Measurements from ENCODE around the gene CIDEC.

CIDEC gene, protein sequence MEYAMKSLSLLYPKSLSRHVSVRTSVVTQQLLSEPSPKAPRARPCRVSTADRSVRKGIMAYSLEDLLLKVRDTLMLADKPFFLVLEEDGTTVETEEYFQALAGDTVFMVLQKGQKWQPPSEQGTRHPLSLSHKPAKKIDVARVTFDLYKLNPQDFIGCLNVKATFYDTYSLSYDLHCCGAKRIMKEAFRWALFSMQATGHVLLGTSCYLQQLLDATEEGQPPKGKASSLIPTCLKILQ

DNA sequence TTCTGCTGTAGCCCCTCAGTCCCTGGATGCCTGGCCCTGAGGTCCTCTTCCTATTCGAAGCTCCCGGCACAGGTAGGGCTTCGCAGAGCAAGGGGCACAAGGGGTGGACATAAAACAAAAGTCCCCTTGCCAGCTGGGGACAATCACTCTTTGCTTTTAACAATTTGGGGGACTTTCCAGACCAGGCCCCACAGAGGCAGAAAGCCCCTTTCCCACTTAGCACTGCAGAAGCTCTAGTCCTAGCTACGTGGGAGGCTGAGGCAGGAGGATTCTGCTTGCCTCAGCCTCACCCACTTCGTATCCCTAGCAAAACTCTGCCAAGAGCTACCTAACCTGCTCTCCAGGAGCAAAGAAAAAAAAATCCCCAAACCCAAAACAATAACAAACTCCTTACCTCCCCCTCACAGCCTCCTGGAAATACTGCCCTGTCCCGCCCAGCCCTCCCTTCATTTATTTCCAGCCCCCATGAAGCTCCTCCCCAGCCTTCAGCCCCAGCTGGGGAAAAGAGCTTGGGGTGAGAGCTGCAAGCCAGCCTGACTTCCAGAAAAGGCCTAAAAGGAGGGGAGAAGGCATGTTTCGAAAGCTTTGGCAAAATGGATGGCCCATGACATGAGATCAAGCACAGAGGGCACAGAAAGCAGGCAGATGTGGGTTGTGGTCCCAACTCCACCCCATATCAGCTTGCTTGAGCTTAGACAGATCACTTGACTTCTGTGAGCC is at the start of gene CIDEC:
CIDEC (minus strand) TSS at position 424 of the 720 bp plus-strand sequence. CDS start 1,767 bp downstream, outside the sequence.
- no peak for DNase-seq

DNA sequence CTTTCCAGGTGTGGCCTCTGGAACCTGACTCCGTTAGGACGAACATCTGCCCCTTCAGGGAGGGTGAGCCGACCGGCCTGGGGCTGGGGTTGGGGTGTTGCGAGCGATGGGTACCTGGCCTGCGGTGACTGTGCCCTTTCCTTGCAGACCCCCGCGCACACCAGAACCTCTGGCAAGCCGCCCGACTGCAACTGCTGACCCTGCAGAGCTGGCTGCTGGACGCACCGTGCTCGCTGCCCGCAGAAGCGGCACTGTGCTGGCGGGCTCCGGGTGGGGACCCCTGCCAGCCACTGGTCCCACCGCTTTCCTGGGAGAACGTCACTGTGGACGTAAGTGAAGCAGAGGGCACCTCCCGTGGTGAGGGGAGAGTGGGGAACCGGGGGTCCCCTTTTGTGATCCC is 48.1 kb upstream of the CIDEC start:
- DNase-seq = no peak

DNA sequence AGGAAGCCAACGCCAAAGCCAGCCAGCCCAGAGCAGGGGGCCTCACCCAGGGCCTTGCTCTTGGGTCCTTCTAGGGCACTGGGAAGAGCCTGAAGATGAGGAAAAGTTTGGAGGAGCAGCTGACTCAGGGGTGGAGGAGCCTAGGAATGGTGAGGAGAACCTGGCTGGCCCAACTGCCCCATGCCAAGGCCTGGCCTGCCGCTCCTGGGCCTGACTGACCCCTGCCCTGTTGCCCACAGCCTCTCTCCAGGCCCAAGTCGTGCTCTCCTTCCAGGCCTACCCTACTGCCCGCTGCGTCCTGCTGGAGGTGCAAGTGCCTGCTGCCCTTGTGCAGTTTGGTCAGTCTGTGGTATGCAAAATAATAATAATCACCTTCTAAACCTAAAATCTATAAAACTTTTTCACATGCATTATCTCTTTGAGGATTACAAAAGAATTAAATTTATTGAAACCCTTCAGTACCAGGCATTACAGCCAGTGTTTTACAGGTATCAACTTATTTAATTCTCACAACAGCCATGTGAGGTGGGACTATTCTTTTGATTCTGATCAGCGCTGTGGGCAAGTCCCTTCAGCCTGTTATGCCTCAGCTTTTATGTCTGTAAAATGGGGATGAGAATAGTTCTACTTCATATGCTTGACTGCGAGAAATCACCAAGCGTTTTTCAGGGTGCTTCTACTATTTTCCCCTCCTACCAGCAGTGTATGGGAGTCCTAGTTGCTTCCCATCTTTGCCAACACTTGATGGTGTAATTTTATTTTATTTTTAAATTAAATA is 38.4 kb upstream of the CIDEC start:
- no peak for DNase-seq

DNA sequence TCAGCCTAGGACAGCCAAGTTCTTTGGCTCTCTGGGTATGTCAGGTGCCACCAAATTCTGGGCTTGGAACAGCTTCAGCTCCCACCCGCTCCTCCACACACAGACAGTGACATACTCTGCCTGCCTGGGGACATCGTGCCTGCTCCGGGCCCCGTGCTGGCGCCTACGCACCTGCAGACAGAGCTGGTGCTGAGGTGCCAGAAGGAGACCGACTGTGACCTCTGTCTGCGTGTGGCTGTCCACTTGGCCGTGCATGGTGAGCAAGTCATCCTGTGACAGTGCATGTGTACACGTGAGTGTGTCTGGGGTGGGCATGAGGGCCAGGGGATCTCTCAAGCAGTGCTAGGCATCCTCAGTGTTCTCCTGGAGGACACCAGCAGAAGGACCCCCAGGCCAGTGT is 37.8 kb upstream of the CIDEC start:
- no peak for DNase-seq

DNA sequence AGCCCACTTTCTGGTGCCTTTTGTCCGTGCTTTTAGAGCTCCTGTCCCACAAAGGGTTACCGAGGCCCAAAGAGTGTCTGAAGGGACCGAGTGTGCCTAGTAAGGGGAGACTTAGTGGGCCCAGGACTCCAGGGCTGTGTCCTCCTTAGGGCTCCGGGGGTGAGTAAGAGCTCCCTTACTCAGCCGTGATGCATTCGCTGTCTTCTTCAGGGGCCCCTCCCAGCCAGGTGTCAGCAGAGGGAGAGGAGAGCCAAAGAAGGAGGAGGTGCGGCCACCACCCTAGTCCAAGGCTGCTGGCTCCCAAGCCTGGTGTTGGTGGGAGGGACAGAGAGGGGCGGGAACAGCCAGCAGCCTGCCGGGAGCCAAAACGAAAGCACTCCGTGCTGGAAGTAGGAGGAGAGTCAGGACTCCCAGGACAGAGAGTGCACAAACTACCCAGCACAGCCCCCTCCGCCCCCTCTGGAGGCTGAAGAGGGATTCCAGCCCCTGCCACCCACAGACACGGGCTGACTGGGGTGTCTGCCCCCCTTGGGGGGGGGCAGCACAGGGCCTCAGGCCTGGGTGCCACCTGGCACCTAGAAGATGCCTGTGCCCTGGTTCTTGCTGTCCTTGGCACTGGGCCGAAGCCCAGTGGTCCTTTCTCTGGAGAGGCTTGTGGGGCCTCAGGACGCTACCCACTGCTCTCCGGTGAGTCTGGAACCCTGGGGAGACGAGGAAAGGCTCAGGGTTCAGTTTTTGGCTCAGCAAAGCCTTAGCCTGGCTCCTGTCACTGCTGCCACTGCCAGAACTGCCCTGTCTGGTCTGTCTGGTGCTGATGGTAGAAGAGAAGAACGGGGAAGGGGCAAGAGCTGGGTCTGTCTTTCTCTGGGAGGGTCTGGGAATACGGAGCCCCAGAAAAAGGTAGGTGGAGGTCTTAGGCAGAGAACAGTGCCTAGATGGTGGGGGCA is 37.0 kb upstream of the CIDEC start, which contains the start of gene IL17RC:
IL17RC (plus strand) TSS at position 365 of the 947 bp plus-strand sequence; CDS start at position 583, 218 bp downstream.
- DNase-seq = peak; percentile 69

DNA sequence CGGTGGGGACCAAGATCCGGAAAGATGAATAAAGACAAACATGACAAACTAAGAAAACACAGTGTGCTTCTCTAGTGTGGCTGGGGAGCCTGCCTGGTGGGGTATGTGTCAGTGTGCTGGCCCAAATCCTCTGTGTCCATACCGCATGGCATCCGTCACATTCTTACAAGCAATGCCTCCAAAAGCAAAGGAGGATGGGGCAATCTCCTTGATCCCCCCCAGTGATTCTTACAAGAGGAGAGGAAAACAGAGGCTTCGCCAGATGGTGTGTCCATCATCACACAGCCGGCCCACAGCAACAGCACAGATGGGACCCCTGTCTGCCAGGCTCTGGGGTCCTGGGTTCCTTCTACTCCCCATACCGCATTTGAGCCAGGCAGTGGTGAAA is 36.3 kb upstream of the CIDEC start:
- no peak for DNase-seq

DNA sequence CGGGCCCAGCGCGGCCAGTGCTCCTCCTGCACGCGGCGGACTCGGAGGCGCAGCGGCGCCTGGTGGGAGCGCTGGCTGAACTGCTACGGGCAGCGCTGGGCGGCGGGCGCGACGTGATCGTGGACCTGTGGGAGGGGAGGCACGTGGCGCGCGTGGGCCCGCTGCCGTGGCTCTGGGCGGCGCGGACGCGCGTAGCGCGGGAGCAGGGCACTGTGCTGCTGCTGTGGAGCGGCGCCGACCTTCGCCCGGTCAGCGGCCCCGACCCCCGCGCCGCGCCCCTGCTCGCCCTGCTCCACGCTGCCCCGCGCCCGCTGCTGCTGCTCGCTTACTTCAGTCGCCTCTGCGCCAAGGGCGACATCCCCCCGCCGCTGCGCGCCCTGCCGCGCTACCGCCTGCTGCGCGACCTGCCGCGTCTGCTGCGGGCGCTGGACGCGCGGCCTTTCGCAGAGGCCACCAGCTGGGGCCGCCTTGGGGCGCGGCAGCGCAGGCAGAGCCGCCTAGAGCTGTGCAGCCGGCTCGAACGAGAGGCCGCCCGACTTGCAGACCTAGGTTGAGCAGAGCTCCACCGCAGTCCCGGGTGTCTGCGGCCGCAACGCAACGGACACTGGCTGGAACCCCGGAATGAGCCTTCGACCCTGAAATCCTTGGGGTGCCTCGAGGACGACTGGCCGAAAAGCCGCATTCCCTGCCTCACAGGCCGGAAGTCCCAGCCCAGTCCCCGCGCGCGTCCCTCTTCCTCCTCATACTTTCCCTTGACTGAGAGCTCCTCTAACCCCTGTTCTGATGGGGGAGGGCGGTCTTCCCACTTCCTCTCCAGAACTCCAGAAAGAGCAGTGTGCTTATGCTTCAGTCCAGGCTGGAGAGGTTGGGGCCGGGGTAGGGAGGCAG is 35.4 kb upstream of the CIDEC start:
- peak; percentile 9 for DNase-seq

DNA sequence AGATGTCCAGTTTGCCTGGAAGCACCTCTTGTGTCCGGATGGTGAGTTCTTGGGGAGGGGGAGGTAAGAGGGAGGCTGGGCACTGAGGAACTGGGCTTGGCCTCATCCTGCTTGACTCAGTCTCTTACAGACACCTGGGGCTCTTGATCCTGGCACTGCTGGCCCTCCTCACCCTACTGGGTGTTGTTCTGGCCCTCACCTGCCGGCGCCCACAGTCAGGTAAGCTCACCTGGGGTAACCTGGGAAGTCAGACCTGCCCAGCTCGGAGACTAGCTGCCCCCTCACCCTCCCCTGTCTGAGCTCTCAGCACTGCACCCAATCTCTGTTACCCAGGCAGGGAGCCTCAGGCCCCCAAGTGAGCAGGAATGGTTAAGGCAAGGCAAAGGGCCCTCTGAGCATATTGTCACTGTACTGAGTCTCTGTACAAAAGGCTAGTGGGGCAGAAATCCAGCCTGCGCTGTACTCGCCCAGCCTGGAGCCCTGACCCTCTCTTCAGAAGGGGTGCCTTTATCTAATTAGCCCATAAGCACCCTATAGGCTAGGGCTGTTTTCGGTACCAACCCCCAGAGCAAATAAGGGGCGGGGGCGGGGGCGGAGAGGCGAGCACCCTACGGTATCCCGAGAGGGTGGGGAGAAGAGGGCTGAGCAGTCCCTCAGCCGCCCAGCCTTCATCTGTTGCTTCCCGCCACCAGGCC is 34.7 kb upstream of the CIDEC start:
- peak; percentile 28 for DNase-seq

DNA sequence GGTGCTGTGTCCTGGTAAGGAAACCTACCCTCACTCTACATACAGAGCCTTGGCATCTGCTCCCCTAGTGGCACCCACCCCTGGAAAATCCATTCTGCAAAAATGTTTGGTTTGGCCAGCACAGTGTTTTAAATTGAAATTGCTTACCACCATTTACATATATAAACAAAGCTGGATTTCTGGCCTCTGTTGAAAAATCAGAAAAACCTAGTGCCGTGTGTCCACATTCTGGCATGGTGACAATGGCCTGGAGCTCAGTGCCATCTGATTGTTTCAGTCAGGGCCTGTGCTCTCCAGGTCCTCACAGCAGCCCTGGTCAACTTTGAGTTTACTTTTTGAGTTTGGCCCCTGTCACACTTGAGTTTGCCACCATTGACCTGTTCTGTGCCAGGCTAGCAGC is 34.0 kb upstream of the CIDEC start:
- DNase-seq = no peak

DNA sequence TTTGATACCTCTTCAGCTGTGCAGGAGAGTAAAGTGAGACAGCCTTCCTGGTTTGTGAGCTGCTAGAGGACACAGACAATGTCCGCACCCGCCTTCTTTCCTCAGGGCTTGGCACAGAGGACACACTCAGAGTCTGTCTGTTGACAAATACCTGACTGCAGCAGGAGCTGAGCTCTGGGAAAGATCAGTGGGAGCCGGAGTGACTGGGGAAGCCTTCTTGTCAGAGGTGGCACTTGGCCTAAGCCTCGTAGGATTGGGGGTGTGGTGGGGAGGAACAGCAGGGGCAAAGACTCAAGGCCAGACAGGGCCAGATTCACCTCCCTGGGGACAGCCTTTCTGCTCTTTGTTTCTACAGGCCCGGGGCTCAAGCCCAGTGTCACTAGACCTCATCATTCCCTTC is 33.5 kb upstream of the CIDEC start:
- DNase-seq = no peak

DNA sequence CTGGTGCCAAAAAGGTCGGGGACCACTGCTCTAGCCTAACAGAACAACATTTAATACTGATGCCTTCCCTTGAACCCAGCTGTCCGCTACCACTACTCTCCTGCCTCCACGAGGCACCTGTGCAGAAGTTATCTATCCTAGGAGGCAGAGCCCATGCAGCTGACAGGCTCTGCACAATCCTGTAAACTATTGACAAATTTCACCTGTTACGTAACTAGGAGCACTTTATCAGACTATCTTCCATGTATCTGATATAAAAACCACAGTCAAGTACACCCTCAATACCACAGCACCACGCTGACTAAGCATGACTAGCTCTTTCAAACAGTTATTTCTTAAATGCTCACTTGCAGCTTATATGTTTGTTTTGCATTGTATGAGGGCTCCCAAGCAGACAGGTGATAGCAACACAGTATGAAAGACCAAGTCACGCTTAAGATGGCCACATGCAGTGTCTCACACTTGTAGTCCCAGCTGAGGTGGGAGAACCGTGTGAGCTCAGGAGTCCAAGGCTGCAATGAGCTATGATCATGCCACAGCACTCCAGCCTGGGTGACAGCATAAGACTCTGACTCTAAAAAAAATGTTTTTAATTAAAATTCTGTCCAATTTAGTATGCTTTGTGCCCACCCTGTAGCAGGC is 32.4 kb upstream of the CIDEC start:
- no peak for DNase-seq

DNA sequence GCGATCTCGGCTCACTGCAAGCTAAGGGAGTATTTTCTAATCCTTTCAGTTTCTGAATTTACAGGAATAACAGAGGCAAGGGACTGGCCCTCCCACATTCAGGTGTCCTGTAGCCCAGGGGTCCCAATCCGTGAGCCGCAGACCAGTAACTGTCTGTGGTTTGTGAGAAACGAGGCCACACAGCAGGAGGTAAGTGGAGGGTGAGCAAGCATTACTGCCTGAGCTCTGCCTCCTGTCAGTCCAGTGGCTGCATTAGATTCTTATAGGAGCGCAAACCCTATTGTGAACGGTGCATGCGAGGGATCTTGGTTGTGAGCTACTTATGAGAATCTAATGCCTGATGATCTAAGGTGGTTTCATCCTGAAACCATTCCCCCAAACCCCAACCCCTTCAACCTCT is 31.8 kb upstream of the CIDEC start:
- DNase-seq = no peak

DNA sequence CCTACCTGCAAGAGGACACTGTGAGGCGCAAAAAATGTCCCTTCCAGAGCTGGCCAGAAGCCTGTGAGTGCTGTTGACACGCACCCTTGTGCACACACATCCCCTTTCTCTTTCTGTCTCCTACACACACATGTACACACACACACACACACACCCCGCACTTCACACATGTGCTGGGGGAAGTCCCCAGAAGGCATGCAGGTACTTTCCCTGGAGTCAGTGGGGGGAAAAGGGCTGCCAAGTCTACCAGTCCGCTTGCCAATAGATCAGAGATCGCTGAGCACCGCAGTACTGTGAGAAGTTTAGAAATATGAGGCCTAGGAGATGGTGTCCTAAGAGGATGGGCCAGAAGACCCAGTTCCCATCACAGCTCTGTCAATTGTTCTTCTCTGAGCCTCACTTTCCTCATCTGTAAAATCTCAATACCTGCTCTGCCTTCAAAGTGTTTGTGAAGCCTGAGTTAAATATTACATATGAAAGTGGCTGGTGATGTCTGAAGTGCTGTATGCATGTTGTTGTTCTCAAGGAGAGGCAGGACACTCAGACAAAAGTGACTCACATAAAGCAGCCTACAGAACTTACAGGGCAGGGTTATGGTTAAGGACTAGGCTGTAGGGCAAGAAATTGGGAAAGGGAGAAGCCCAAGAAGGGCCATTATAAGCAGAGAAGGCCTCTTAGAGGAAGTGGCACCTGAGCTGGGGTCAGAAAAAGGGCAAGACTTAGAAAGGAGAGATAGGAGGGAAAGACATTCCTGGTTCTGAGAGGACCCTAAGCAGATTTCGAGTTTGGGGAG is 29.4 kb upstream of the CIDEC start:
- DNase-seq = no peak

DNA sequence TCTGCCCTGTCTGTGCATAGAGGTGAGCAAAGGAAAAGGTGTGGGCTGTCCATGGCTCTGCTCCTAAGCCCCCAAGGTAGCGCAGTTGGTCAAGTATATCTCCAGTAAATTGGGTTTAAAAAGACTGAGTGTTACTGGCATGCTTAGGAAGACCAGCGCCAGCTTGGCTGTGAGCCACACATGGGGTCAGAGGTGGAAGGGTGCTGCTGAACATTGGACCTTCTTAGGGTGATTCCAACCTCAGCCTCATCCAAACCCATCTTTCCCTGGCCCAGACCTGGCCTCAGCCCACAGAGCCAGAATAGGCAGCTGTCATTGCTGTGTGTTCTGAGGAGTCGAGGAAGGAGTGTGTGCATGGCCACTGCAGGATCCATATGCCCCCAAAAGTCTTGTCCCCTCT is 28.2 kb upstream of the CIDEC start:
- no peak for DNase-seq

DNA sequence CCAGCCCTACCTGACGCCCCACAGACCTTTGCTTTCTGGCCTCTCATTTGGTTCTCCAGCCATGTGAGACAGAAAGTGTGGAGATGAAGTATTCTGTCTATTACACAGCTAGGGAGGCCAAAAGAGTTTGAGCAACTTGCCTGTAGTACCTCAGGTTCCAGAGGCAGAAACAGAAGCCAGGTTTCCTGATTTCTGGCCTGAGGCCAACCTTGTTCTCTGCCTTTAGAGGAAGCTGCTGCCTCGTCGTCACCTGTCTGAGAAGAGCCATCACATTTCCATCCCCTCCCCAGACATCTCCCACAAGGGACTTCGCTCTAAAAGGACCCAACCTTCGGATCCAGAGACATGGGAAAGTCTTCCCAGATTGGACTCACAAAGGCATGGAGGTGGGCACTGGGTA is 26.4 kb upstream of the CIDEC start:
- DNase-seq = no peak

DNA sequence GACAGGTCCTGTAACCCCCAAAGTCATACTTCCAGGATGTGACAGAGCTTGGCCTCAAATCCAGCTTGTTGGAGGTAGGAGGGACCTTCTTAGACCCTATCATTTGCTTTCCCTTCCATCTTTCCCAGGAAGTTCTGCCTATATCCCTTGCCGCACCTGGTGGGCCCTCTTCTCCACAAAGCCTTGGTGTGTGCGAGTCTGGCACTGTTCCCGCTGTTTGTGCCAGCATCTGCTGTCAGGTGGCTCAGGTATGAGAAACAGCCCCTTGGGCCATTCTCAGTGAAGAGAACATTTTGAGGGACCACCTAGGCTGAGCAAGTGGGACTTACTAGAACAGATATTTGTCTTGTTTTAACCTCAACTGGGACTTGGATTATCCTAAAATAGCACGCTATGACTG is 23.9 kb upstream of the CIDEC start:
- DNase-seq = no peak

DNA sequence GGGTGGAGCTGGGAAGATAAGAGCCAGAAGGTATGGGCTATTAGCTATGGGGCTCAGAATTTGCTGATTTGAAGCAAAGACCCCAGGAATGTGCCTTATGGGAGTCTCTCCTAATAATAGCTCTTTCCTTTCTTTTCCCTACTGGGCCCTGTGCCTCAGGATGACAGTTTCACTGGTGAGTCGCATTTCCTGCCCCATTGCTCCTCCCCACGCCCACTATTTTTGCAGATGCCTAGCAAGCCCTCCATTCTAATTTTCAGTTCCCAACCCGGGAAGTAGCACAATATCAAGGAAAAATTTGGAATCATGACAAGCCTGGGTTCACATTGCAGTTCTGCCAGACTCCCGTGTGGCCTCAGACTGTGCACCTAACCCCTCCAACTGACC is 23.2 kb upstream of the CIDEC start:
- DNase-seq = no peak

DNA sequence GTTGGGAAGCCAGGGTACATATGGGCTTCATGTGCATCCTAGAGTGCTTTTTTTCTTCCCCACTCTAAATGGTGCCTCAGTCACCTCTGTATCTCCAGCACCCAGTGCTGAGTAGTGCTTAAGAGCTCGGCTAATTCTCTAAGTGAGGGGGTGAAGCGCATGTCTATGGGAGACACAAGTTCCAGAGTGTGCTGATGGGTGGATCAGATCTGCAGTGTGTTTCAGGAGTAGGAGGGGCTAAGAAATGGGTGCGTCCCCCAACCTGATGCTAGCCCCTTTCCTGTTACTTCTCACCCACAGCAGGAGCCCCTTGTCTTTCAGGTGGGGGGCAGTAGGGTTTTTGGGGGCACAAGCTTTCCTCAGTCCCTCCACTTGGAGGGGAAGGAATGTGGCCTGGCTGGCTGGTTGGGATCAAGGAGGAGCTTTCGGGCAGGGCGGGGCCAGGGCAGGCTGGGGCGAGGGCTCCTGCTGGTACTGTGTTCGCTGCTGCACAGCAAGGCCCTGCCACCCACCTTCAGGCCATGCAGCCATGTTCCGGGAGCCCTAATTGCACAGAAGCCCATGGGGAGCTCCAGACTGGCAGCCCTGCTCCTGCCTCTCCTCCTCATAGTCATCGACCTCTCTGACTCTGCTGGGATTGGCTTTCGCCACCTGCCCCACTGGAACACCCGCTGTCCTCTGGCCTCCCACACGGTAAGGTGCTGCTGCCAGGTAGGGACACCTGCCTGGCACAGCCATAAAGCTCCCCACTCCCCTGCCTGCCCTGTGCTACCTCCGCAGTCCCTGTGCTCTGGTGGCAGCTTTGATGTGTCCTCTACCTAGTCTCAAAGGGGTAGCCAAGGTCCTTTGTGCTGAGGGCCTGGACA is 22.6 kb upstream of the CIDEC start, which contains the start of gene IL17RE:
IL17RE (plus strand) TSS at position 477 of the 866 bp plus-strand sequence; CDS start at position 562, 85 bp downstream.
- DNase-seq = no peak
